ENCODE data around the gene NSD1.

The NSD1 gene

DNA sequence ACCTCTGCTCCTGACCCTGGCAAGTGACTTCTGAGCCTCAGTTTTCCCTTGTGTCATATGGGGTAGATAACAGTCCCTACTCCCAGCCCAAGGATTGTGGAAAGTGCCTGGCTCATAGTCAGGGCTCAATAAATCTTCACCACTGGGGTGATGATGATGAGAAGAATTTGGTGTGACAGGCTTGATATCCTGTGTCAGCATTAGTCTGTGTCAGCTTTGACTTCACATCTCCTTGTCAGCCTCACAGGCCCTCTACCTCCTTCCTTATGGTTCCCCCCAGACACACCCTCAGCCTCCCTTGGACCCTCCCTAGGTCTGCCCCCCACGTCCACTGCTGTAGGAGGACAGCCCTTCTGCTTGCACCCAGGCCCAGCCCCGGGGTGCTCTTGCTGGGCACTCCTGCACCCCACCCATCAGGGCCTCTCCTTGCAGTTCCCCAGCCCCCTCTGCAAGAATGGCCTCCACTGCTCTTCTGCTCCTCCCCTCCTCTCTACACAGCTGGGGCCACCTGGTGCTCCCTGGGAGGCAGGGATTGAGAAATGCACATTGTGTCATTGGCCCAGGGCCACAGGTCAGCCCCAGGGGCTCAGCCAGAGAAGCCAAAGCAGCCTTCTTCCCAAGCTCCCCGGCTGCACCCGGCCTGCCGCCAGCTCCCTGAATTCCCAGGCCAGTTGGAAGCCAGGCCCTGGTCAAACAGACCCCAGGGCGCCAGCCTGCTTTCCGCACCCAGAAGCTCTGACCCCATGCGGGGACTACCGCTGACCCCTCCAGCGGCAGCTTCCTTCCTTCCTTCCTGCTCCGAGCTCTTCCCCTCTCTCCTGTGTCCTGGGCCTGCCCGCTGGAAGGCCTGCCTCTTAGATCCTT lies 39.1 kb upstream of the NSD1 start:
- TF ChIP-seq, protein P1, sequence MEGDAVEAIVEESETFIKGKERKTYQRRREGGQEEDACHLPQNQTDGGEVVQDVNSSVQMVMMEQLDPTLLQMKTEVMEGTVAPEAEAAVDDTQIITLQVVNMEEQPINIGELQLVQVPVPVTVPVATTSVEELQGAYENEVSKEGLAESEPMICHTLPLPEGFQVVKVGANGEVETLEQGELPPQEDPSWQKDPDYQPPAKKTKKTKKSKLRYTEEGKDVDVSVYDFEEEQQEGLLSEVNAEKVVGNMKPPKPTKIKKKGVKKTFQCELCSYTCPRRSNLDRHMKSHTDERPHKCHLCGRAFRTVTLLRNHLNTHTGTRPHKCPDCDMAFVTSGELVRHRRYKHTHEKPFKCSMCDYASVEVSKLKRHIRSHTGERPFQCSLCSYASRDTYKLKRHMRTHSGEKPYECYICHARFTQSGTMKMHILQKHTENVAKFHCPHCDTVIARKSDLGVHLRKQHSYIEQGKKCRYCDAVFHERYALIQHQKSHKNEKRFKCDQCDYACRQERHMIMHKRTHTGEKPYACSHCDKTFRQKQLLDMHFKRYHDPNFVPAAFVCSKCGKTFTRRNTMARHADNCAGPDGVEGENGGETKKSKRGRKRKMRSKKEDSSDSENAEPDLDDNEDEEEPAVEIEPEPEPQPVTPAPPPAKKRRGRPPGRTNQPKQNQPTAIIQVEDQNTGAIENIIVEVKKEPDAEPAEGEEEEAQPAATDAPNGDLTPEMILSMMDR (IDR thresholded peaks at IDR 0.05) = no peak

DNA sequence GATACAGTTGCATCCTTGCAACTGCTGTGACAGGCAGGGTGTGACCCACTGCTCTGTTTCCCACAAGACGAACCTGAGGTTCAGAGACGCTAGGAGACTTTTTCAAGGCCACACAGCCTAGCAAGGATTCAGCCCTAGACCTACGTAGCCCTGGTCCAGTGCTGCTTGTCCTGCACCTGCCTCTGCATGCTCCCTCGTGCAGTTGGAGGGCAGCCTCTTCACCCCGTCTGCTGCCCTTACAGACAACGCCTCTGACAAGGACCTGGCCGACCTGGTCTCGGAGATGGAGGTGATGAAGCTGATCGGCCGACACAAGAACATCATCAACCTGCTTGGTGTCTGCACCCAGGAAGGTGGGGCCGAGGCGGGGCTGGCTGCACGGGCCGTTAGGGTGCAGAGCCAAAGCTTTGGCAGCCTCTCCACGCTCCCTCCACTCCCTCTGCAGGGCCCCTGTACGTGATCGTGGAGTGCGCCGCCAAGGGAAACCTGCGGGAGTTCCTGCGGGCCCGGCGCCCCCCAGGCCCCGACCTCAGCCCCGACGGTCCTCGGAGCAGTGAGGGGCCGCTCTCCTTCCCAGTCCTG lies 38.4 kb upstream of the NSD1 start:
- TF ChIP-seq, protein P1 (IDR thresholded peaks at IDR 0.05) = no peak

DNA sequence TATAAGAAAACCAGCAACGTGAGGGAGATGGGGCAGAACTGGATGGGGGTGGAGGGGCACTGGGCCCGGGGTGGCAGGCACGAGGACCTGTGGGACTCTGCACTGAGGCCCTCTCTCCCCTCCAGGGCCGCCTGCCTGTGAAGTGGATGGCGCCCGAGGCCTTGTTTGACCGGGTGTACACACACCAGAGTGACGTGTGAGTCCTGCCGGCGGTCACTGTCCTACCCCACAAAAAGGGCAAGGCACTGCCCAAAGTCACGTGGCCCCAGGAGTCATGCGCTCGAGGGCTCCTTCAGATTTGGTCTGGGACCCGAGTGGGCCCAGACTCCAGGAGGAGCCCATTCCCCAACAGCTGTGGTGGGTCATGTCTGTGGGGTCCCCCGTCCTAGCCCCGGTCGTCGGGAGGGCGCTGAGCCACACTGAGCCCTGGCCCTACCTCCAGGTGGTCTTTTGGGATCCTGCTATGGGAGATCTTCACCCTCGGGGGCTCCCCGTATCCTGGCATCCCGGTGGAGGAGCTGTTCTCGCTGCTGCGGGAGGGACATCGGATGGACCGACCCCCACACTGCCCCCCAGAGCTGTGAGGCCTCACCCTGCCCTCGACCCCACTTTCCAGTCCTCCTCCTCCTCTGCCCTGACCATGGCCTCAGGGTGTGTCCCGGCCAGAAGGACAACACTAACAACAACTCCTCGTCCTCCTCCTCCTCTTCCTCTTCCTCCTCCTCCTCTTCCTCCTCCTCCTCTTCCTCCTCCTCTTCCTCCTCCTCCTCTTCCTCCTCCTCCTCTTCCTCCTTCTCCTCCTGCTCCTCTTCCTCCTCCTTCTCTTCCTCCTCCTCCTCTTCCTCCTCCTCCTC lies 37.2 kb upstream of the NSD1 start:
- TF ChIP-seq, protein P1 (IDR thresholded peaks at IDR 0.05) = no peak

DNA sequence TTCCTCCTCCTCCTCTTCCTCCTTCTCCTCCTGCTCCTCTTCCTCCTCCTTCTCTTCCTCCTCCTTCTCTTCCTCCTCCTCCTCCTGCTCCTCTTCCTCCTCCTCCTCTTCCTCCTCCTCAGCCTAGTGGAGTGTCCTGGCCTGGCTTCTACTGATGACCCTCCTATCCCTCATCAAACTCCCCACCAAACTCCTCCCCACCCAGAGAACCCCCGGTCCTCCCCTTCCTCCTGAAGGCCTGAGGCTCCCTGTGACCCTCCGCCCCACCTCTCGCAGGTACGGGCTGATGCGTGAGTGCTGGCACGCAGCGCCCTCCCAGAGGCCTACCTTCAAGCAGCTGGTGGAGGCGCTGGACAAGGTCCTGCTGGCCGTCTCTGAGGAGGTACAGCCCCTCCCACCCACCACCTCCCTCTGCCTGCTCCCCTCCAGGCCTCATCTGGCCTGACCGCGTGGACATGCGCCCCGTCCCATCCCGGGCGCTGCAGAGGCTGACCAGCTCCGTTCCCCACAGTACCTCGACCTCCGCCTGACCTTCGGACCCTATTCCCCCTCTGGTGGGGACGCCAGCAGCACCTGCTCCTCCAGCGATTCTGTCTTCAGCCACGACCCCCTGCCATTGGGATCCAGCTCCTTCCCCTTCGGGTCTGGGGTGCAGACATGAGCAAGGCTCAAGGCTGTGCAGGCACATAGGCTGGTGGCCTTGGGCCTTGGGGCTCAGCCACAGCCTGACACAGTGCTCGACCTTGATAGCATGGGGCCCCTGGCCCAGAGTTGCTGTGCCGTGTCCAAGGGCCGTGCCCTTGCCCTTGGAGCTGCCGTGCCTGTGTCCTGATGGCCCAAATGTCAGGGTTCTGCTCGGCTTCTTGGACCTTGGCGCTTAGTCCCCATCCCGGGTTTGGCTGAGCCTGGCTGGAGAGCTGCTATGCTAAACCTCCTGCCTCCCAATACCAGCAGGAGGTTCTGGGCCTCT lies 36.3 kb upstream of the NSD1 start:
- TF ChIP-seq, protein P1 (IDR thresholded peaks at IDR 0.05) = no peak

DNA sequence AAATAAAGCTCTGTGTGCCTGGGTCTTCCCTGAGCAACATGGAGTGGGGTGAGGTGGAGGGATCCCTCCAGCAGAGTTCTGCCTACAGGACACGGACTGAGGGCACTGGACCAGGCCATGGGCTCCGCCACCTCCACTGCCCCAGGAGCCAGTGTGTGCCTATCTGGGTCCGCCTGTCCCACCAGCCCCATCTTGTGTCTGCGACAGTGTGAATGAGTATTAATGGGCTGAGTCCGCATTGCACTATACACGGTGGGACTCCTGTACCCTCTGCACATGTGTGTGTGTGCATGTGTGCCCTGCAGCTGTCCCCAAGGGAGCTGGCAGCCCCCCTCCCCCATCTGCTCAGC lies 35.5 kb upstream of the NSD1 start:
- TF ChIP-seq, protein P1 (IDR thresholded peaks at IDR 0.05) = no peak

DNA sequence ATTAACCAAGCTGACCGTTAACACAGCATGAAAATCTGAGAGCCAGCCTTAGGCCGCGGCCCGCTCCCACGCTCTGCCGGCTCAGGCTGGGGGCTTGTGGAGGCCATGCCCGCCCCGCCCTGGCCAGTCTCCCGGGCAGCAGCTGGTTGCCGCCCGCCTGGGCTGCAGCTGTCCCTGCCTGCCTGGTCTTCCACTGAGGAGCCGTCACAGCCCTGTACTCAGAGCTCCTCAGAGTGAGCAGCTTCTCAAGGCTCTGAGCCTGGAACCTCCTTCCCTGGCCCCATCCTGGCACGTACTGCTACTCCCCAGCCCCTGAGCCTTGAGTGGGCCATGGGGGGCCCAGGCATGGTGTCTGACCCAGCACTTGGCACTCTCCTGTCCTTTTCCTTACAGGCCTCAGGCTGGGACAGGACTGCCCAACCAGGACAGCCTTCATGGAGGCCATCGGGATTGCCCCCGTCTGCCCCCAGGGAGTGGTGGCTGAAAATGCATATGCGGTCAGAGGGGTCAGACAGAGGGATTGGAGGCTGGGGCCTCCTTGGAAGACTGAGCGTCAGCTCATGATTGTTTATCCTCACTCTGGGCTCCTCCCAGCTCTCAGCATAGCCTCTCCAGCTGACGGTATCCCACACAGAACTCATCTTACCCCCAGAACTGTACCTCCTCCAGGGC lies 35.0 kb upstream of the NSD1 start:
- TF ChIP-seq, protein P1 (IDR thresholded peaks at IDR 0.05) = no peak
